ENCODE measurements around the gene AQP12A. TPM values are rescaled to one million over a fixed set of nuclear protein-coding genes. Genes with fewer than 3 reads are reported as not detected.

The AQP12A gene
- total RNA-seq, 4 donors from 2014 or later, result not detected

DNA sequence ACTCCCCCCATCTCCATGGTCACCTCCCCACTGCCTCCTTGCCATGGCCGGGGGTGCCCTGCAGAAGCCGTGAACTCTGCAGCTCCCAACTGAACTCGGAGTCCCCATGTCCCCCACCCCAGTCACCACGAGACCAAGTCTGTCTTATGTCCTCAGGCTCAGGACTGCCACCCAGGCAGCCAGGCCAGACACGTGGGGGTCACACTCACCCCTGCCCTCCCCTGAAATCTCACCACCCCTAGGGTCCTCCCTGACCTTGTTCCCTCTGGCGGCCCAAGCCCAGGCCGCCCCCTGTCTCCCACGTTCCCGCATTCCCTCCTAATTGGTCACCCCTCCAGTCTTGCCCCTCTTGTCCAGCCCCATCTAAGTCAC, 11.0 kb downstream of the AQP12A start:
- H3K36me3 ChIP-seq, result no peaks in the 10 kb centered on the region
- no peak for DNase-seq
- H3K4me3 ChIP-seq, result no peak overlapping the region
- no peak overlapping the region for H3K27ac ChIP-seq
- no peaks in the 10 kb centered on the region for H3K9me3 ChIP-seq
- TF ChIP-seq, protein P1, sequence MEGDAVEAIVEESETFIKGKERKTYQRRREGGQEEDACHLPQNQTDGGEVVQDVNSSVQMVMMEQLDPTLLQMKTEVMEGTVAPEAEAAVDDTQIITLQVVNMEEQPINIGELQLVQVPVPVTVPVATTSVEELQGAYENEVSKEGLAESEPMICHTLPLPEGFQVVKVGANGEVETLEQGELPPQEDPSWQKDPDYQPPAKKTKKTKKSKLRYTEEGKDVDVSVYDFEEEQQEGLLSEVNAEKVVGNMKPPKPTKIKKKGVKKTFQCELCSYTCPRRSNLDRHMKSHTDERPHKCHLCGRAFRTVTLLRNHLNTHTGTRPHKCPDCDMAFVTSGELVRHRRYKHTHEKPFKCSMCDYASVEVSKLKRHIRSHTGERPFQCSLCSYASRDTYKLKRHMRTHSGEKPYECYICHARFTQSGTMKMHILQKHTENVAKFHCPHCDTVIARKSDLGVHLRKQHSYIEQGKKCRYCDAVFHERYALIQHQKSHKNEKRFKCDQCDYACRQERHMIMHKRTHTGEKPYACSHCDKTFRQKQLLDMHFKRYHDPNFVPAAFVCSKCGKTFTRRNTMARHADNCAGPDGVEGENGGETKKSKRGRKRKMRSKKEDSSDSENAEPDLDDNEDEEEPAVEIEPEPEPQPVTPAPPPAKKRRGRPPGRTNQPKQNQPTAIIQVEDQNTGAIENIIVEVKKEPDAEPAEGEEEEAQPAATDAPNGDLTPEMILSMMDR (IDR thresholded peaks at IDR 0.05), result no peak
- TF ChIP-seq POLR2A (IDR thresholded peaks at IDR 0.05), result no peak
- intact Hi-C loops (cut with DNase I), result loop anchor here (10.0 kb wide), 1 partner anchor 198 kb away; no protein-coding TSS in a partner anchor
- no peaks in the 10 kb centered on the region for H3K4me1 ChIP-seq
- 63 to 84% methylated on average over 8 of the region's 9 CpGs for whole genome bisulfite sequencing, 2 donors
- peaks cover 0 to 71% (median 0%) of the 10 kb centered on the region in 4 donors for H3K27me3 ChIP-seq

DNA sequence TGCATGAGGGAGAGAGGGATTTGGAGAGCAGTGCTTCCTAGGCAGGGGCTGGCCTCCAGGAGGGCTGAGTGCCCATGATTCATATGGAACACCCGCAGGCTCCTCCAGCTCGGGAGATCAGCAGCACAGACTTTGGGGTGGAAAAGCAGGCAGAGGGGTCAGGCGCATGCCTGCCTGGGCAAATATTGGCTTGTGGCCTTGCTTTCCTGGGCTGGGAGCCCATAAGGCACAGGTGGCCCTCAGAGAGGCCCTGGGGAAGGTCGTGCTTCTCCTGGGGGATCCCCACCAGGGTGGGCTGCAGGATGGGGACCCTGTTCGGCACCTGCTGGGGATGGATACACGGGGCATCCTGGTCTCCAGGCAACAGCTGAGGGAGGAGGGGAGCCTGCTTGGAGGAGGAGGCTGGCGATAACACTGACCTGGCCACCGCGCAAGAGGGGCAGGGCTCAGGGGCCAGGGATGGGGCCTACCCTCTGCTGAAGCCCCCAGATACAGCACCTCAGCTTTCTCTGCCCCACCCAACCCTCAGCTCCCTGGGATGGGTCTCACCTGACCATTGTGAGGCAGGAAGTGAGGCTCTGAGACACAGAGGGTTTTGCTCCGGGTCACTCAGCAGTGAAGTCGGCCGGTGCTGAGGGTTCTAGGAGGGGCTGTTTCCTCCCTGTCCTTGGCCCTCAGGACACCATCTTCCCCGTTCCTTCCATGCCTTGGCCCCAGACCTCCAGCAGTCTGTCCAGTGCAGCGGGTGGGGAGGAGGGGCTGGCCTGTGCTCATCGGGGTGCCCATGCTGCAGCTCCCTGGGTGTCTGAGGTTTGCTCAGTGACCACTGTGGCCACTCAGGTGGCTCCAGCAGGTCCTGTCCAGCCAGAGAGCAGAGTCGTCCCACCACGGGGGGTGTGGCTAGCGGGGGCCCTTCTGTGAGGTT, 12.0 kb downstream of the AQP12A start:
- Histone ChIP-seq H3K4me3 (no peak overlapping the region), H3K36me3 (no peaks in the 10 kb centered on the region), H3K4me1 (no peaks in the 10 kb centered on the region), H3K9me3 (no peaks in the 10 kb centered on the region), H3K27ac (no peak overlapping the region), H3K27me3 (peaks cover 0 to 79% (median 0%) of the 10 kb centered on the region in 4 donors)
- intact Hi-C loops (cut with DNase I), result loop anchor here (10.0 kb wide), 1 partner anchor 199 kb away; no protein-coding TSS in a partner anchor
- WGBS, 2 donors, result 48 to 53% methylated on average over 8 of the region's 18 CpGs
- TF ChIP-seq POLR2A (IDR thresholded peaks at IDR 0.05), result no peak
- TF ChIP-seq, protein P1 (IDR thresholded peaks at IDR 0.05), result no peak
- no peak for DNase-seq

DNA sequence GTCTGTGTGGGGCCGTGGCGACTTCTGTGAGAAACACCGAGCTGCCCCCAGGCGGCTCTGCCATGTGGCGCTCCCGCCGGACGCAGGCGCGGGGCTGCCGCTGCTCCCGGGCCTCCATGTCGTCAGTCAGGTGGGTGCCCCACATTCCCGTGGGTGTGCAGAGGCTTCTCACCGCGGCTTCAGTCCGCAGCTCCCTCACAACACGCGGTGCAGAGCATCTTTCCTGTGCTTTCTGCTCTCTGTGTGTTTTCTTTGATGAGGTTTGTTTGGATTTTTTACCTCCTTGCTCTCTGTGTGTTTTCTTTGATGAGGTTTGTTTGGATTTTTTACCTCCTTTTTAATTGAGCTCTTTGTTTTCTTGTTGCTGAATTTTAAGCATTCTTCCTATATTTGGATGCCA, 13.0 kb downstream of the AQP12A start:
- Histone ChIP-seq H3K4me3 (no peak overlapping the region), H3K36me3 (no peaks in the 10 kb centered on the region), H3K27me3 (peaks cover 0 to 85% (median 0%) of the 10 kb centered on the region in 4 donors), H3K27ac (no peak overlapping the region), H3K4me1 (no peaks in the 10 kb centered on the region), H3K9me3 (no peaks in the 10 kb centered on the region)
- DNase-seq, result no peak
- 49 to 67% methylated on average over 15 to 16 of the region's 19 CpGs for WGBS, 2 donors
- intact Hi-C loops (cut with DNase I), result loop anchor here (10.0 kb wide), 1 partner anchor 200 kb away; no protein-coding TSS in a partner anchor
- TF ChIP-seq POLR2A (IDR thresholded peaks at IDR 0.05), result no peak
- TF ChIP-seq, protein P1 (IDR thresholded peaks at IDR 0.05), result no peak

DNA sequence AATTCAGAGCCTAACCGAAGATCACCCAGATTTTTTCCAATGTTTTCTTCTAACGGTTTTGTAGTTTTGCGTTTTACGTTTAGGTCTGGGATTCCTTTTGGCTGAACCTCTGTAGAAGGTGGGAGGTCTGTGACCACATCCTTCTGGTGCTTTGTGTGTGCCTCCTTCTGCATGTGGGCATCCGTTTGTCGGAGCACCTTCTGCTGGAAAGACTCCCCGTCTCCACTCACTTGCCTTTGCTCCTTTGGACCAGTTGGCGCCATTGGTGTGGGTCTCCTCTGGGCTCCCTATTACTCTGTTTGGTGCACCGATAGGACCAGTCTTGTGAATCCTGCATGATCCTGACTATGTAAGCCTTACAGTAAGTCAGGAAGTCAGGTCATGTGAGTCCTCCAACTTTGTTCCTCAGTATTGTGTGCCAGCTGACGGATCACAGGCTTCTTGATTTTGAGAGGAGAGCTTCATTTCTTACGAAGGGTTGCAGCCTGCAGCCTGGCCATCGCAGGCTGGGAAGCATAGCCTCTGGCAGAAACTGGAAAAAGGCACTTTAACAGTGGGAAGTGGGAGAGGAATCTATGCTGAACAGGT, 13.6 kb downstream of the AQP12A start:
- intact Hi-C loops (cut with DNase I), result loop anchor here (10.0 kb wide), 1 partner anchor 200 kb away; no protein-coding TSS in a partner anchor
- TF ChIP-seq, protein P1 (IDR thresholded peaks at IDR 0.05), result no peak
- no peak for TF ChIP-seq POLR2A (IDR thresholded peaks at IDR 0.05)
- no peak for DNase-seq

More for the DNA sequence above, 13.6 kb downstream of the AQP12A start:
- H3K36me3 ChIP-seq, result no peaks in the 10 kb centered on the region
- H3K9me3 ChIP-seq, result no peaks in the 10 kb centered on the region
- 58 to 68% methylated on average over 11 to 12 of the region's 12 CpGs for WGBS, 2 donors
- H3K4me1 ChIP-seq, result no peaks in the 10 kb centered on the region
- peaks cover 0 to 84% (median 0%) of the 10 kb centered on the region in 4 donors for H3K27me3 ChIP-seq
- no peak overlapping the region for H3K4me3 ChIP-seq
- H3K27ac ChIP-seq, result no peak overlapping the region
